Dedifferentiated amniotic fluid mesenchymal stem cell (primary cell): Measurements from ENCODE around the gene MAP2K6.

Experiments used
- DNase-seq: peaks from one replicate; pipeline ENCODE4 v3.0.0-alpha.2; 2016; ENCODE audit errors: extremely low spot score

Gene MAP2K6

GRCh38 chr17:69535016-69535570 is 120.6 kb downstream of the MAP2K6 start:
- no peak for DNase-seq

DNA sequence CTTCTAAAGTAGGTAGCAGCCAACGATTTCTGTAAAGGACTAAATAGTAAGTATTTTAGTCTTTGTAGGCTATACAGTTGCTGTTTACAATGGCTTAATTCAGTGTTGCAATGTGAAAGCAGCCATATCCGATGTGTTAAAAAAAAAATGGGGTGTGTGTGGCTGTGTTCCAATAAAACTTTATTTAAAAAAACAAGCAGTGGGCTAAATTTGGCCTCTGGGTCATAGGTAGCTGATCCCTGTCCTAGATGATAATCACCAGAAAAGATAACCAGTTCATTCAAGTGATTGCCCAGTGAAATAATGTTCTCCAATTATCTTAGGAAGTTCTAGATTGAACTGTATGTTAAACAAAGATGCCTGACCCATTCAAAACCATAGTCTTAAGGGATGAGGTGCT is 124.3 kb downstream of the MAP2K6 start:
- no peak for DNase-seq

DNA sequence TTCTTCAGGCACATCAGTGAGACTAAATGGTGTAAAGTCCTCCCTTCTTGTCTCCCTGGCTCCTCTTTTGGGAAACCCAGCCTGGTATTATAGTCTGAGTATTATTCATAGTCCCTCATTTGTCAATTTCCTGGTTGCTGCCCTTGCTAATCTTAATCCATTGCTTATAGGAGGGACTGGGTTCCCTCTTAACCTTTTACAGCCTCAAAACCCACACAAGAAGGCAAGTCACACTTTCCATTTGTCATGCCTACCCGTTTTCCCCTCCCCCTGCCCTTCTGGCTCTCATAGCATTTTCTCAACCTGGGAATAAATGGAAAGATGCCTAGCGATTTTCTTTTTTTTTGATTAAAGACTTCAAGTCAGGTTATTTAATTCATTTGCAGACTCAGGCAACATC is 124.8 kb downstream of the MAP2K6 start:
- no peak for DNase-seq

GRCh38 chr17:69539781-69540319 is 125.4 kb downstream of the MAP2K6 start:
- DNase-seq: peak; percentile 20

GRCh38 chr17:69540356-69540755 is 125.9 kb downstream of the MAP2K6 start:
- no peak for DNase-seq

- no peak for DNase-seq
Measured at GRCh38 chr17:69547230-69547629, 132.7 kb downstream of the MAP2K6 start.

DNA sequence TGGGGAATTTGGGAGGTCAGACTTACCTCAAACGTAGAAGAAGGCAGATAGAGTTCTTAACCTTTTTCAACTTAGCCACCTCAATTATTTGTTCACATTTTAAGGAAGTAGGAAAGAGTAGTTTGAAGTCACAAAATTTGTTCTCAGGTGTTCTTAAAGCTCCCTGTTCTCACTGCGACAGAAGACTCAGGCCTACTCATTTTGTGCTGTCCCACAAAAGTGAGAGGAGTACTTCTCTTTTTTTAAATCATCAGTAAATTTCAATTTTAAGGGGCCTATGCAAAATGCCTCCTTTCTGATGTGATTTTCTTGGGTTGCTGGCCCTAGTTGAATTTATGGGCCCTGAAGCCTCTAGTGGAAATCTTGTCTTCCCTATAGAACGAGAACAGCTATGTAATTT is 133.4 kb downstream of the MAP2K6 start:
- DNase-seq: no peak

GRCh38 chr17:69551212-69552010 is 136.9 kb downstream of the MAP2K6 start:
- no peak for DNase-seq

DNA sequence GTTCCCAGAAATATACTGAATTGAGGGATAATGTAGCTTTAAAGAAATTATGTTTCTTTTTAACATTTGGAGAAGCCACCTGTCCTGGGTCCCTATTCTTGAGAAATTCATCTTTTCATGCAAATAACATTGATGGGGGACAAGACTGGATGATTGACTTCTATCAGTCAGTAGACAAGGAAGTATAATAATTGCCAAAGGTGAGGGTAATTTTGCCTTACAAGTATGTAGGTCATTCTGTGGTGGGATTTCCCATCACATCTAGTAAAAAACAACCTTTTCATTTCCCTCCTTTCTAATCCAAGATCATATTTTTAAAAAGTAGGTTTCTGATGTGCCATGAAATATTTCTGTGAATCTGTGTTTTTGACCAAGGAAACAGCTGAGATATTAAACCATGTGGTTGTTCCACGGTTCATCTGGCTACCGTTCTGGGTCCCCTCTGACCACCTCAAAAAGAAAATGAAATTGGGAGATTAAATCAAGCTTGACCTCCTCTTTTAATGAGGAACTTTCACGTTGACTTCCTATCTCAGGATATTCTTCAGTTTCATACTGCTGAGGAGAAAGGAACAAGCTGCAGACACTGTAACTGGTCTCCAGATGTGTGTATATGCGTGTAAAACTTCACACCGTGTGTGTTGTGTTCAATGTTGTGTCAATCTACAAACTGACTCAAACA is 138.6 kb downstream of the MAP2K6 start:
- DNase-seq: no peak

GRCh38 chr17:69555056-69555455 is 140.6 kb downstream of the MAP2K6 start:
- DNase-seq: no peak

DNA sequence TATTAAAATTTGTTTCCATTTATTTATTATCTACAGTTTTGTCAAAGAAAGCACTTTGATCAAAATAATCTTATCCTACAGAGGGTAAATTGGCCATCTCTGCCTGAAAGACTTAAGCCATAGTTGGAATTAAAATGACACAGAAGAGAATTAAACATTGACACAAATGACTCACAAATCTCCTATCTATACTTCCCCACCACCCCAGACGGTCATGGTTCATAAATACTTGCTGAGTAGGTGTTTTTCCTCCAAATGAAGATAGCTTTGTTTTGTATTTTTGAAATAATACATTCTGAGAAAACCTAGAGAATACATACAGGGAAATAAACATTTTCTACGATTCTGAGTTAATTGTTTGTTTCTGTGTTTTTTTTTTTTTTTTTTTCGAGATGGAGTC is 142.8 kb downstream of the MAP2K6 start:
- DNase-seq: no peak

GRCh38 chr17:69558796-69559195 is 144.3 kb downstream of the MAP2K6 start:
- no peak for DNase-seq

DNA sequence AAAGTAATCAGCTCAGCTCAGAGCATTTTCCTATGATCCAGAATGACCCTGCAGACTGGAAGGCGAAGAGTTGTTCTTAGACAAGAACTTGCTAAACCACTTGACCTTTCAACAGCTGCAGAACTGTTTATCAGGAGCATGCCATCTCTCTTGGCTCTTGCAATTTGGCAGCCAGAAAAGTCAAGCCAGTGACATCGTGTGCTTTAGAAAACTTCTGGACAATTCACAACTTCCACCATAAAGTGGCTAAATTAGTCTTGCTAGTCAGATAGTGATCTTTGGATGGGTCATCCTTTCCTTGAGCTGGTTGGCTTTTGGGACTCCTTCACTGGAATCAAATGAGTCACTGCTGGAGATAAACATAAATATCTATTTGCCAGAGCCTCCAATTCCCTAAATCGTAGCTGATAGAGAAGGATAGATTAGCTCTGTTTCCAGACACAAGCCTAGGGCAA is 146.5 kb downstream of the MAP2K6 start:
- DNase-seq: no peak

- no peak for DNase-seq
Measured at GRCh38 chr17:69561462-69561861, 147.0 kb downstream of the MAP2K6 start.

DNA sequence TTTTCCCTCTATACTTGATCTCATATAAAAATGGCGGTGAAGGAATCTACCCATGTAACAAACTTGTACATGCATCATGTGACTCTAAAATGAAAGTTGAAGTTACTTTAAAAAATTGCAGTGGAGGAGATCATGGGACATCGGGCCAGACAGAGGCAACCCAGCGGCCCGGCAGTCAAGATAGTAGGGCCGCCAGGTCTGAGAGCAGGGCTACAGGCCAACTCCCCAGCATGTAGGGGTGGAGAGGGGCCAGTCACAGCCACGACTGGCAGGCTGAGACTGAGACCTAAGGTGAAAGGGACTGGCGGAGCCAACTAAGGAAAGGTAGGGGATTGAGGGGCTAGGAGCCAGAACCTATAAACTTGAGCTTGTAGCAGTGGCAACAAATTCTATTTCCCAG is 150.9 kb downstream of the MAP2K6 start:
- no peak for DNase-seq

DNA sequence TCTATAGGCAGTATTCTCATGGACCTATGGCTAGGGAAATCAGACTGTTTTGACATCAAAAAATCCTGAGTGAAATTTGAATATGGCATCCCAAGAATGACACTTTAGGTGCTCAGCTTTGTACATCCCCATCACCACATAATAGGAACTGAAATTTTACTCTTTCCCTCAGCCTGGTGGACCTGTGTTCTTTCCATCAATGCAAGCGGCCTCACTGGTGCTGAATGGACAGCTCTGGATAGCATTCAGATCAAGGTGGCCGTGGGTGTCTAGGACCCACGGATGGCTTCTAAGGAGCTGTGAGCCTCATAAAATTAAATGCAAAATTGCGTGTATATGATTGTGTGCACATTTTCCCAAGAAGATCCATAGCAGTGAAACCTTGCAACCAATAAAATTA is 152.6 kb downstream of the MAP2K6 start:
- no peak for DNase-seq

DNA sequence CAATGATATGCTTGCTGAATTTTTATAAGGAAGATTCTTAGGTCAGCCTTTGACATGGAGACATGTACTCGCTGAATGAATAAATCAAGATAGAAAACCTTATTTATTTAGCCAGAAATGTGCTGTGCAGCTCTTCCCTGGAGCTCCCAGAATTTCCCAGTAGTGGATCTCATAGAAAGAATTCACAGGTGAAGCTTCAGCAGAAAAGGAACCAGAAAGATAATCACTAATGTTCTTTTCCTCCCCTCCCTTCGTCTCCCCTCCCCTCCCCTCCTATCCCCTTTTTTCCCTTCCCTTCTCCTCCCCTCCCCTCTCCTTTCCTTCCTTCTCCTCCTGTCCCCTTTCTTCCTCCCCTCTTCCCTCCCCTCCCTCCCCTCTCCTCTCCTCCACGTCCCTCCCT is 158.2 kb downstream of the MAP2K6 start:
- no peak for DNase-seq

DNA sequence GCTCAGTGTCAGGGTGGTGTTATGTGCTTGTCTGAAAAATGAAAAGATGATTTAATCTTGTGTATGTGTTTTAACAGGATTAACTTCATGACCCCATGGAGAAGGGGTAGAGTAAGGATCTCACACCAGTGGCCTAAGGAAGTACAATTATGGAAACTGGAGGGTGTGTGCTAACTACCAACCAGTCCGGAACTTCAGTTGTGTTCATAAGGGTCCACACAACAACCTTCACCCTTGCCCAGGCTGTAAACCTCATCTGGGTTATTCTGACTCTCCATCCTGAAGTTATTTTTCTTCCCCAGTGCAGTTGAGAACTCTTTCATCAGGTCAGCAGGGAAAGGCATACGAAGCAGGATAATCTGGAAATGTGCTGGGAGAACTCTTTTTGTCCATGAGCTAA is 158.9 kb downstream of the MAP2K6 start:
- DNase-seq: no peak

DNA sequence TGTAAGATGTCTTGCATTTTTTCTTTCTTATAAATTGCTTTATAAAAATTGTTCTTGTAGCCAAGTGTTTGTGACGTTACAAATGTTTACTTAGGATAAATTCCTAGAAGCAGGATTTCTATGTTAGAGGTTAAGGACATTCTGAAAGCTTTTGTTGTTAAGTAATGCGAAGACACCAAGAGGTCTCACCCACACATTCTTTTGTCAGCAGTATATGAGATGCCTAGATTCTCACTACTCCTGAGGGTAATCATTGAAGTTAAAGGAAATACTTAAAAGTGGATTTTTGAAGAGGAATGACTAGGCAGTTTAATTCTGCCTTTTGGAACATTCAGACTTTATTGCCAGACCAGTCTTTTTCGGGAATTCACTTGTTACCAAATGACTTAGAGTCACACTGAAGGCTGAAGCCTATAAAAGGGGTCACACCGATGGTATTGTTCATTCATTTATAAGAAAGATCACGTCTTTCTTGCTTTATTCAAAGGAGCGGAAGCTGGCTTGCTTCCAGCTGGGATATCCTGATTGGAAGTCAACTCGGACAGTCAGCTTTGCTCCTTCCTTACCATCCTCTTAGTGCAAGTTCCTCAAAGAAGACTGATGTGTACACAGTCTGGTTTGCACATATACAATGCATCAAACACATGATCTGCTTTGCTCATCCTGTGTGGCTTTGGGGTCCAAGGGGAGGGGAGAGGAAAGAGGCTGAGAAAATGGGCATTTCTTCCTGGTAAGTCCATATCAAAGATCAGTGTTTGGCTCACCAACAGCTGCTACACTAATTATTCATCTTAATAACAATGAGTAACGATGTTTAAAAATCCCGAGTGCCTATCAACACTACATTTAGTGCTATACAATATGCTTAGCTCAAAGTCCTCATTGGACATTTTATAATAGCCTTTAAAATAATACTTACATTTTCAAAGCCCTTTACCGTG is 160.0 kb downstream of the MAP2K6 start:
- DNase-seq: peak; percentile 50

DNA sequence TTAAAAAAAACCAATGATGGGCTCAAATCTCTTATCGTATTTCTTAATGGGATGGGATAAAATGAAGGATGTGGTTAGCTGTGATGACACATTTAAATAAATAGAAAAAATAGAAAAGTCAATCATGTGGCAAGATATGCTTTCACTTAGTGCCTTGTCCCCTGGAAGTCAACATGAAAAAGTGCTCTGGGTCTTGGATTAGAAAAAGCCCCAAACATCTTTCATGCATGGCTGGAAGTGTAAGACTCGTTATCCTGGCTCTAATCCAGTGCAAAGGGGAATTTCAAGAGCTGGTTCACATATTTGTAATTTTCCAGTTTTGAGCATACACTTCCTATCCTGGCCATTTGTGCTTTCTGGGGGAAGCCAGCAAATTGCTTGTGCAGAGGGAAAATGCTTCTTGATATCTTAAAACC is 160.9 kb downstream of the MAP2K6 start:
- peak; percentile 54 for DNase-seq

DNA sequence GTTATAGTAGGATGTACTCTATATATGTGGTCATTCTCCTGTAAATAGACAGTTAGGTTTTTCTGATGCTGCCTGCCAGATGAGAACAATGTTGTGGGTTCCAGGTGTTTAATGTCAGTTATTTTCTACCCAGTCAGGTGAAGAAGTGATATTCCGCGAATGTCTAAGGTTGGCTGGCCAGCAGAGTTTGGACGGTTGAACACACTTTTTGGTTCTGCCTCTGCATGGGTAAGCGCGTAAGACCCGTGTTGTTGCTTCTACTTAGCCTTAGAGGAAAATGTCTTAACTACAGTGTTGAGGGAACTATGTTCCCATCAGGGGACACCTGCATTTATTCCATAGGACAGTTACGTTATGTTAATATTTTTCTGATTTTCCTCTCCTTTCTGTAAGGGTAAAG is 162.6 kb downstream of the MAP2K6 start:
- DNase-seq: no peak
